ENCODE measurements around the gene UBE2K. TPM values are rescaled to one million over a fixed set of nuclear protein-coding genes. Genes with fewer than 3 reads are reported as not detected.
"Not testable (repeated sequence)": the region's sequence is repeated elsewhere in the genome, so short reads cannot be mapped to it uniquely, and the experiment has no call there.

Gene UBE2K
- total RNA-seq (10 to 100 TPM; 87.5 to 88.3 TPM), polyA plus RNA-seq (71.1 TPM)

DNA sequence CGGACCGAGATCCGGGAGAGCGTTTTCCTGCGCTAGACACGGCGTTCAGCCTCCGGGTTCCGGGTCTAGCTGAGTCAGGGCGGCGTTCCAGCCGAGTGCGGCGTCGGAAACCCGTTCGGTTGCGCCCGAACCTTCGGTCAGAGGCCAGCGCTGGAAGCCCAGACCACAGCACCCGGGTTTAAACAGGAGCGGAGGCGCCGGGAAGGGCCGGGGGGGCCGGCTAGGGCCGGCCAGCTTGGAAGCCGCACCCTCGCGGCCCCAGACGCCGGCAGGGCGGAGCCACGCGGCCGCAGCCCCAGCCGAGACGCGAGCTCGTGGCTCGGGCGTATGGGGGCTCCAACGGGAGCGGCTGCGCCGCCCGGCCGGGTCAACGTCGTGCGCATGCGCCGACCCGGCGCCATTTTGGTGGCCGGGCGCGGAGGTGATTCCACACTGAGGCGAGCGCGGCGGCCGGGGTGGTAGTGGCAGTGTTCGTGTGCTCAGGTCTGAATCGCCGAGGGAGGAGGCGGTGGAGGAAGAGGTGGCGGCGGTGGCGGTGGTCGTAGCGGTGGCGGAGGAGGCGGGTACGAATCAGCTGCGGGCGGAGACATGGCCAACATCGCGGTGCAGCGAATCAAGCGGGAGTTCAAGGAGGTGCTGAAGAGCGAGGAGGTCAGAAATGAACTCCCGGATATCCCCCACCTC, at the start of gene UBE2K:
UBE2K (plus strand) TSS at position 397 of the 684 bp plus-strand sequence; CDS start at position 589, 192 bp downstream.
- peak within 1 kb of the TSS; percentile 87 for H3K4me3 ChIP-seq (ENCODE audit: low read length)
- Mint-ChIP-seq H3K4me3 (peak within 1 kb of the TSS; percentile 99 to 100 (median 99)), H3K4me1 (peaks cover 37 to 52% (median 50%) of the 10 kb centered on the region in 3 donors), H3K9me3 (peaks cover 0 to 1% (median 0%) of the 10 kb centered on the region in 5 donors), H3K36me3 (peaks cover 0 to 22% (median 0%) of the 10 kb centered on the region in 3 donors), H3K27me3 (peaks cover 0 to 11% of the 10 kb centered on the region in 2 donors), H3K27ac (peak within 1 kb of the TSS; percentile 99 to 100 (median 99))
- CTCF ChIA-PET: interaction anchor here (0.6 to 4.2 kb wide), 10 partner anchors 11 to 628 kb away, joined by 3 to 43 read pairs (median 3); partner anchors contain the start of genes LIAS, PDS5A and RPL9
- H3K9me3 ChIP-seq (ENCODE audit: low read length): no peaks in the 10 kb centered on the region
- H3K27ac ChIP-seq (ENCODE audit: low read depth, low read length): peak within 1 kb of the TSS; percentile 92
- H3K27me3 ChIP-seq (ENCODE audit: insufficient read depth, low read length, poor library complexity, severe bottlenecking): no peaks in the 10 kb centered on the region
- H3K4me1 ChIP-seq (ENCODE audit: insufficient read depth, low read length): peaks cover 34% of the 10 kb centered on the region
- H3K36me3 ChIP-seq (ENCODE audit: insufficient read depth, low read length): peaks cover 5% of the 10 kb centered on the region
- POLR2A ChIA-PET: interaction anchor here (0.6 to 1.2 kb wide), 5 partner anchors 51 to 281 kb away, joined by 3 to 7 read pairs (median 4); partner anchors contain the start of genes LIAS, RPL9 and SMIM14
- DNase-seq: peak; percentile 87 to 92 (median 91)

- ChIA-PET POLR2A (no interaction called here), CTCF (interaction anchor here (1.0 kb wide), 1 partner anchor 179 kb away, joined by 3 read pairs; no protein-coding TSS in a partner anchor)
- no peak overlapping the region for H3K27ac Mint-ChIP-seq
- no peak for DNase-seq
- no peaks in the 10 kb centered on the region for H3K27me3 Mint-ChIP-seq
- no peaks in the 10 kb centered on the region for H3K9me3 Mint-ChIP-seq
- Histone ChIP-seq H3K9me3 (ENCODE audit: low read length) (no peaks in the 10 kb centered on the region), H3K4me1 (ENCODE audit: insufficient read depth, low read length) (no peaks in the 10 kb centered on the region), H3K36me3 (ENCODE audit: insufficient read depth, low read length) (no peaks in the 10 kb centered on the region), H3K27ac (ENCODE audit: low read depth, low read length) (no peak overlapping the region), H3K4me3 (ENCODE audit: low read length) (no peak overlapping the region), H3K27me3 (ENCODE audit: insufficient read depth, low read length, poor library complexity, severe bottlenecking) (no peaks in the 10 kb centered on the region)
- H3K4me1 Mint-ChIP-seq: no peaks in the 10 kb centered on the region
- no peak overlapping the region for H3K4me3 Mint-ChIP-seq
- no peaks in the 10 kb centered on the region for H3K36me3 Mint-ChIP-seq
Measured at GRCh38 chr4:39648213-39648612, 49.7 kb upstream of the UBE2K start.

- ChIA-PET CTCF (no interaction called here), POLR2A (no interaction called here)
- Histone ChIP-seq H3K27ac (ENCODE audit: low read depth, low read length) (no peak overlapping the region), H3K9me3 (ENCODE audit: low read length) (no peaks in the 10 kb centered on the region), H3K4me1 (ENCODE audit: insufficient read depth, low read length) (no peaks in the 10 kb centered on the region), H3K27me3 (ENCODE audit: insufficient read depth, low read length, poor library complexity, severe bottlenecking) (no peaks in the 10 kb centered on the region), H3K36me3 (ENCODE audit: insufficient read depth, low read length) (no peaks in the 10 kb centered on the region), H3K4me3 (ENCODE audit: low read length) (no peak overlapping the region)
- no peaks in the 10 kb centered on the region for H3K4me1 Mint-ChIP-seq
- DNase-seq: no peak
- peak overlapping the region in 2 of 8 donors; percentile 22 to 42 for H3K27ac Mint-ChIP-seq
- no peaks in the 10 kb centered on the region for H3K27me3 Mint-ChIP-seq
- no peaks in the 10 kb centered on the region for H3K9me3 Mint-ChIP-seq
- no peak overlapping the region for H3K4me3 Mint-ChIP-seq
- no peaks in the 10 kb centered on the region for H3K36me3 Mint-ChIP-seq
Measured at GRCh38 chr4:39648827-39649558, 48.9 kb upstream of the UBE2K start.

DNA sequence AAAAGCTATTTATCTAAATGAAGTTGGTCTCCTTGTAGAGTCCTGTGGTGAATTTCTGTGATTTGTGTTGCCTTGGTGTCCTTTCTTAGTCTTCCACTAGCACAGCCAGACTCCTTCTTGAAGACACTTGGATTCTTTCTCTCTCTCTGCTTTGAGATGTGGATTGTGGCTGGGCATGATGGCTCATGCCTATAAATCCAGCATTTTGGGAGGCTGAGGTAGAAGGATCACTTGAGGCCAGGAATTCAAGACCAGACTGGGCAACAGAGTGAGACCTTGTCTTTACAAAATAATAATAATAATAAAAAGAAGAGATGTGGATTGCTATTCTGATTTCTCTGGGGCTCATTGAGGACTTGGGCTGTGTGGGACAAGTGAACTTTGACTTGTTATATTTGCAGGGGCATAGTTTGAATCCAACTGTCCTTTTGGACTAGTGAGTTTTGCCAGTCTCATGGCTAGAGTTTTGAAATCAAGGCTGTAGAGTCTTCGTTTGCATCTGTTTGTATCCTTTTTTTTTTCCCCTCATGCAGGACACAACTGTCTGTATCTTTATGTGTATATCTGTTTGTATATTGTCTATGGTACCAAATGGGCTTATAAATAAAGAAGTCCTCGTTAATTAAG, 48.2 kb upstream of the UBE2K start:
- H3K36me3 Mint-ChIP-seq: no peaks in the 10 kb centered on the region
- H3K4me3 Mint-ChIP-seq: no peak overlapping the region
- Histone ChIP-seq H3K27ac (ENCODE audit: low read depth, low read length) (no peak overlapping the region), H3K4me1 (ENCODE audit: insufficient read depth, low read length) (no peaks in the 10 kb centered on the region), H3K4me3 (ENCODE audit: low read length) (no peak overlapping the region), H3K36me3 (ENCODE audit: insufficient read depth, low read length) (no peaks in the 10 kb centered on the region), H3K9me3 (ENCODE audit: low read length) (no peaks in the 10 kb centered on the region), H3K27me3 (ENCODE audit: insufficient read depth, low read length, poor library complexity, severe bottlenecking) (no peaks in the 10 kb centered on the region)
- no peak for DNase-seq
- CTCF ChIA-PET: no interaction called here
- H3K4me1 Mint-ChIP-seq: no peaks in the 10 kb centered on the region
- H3K9me3 Mint-ChIP-seq: no peaks in the 10 kb centered on the region
- H3K27me3 Mint-ChIP-seq: no peaks in the 10 kb centered on the region
- H3K27ac Mint-ChIP-seq: peak overlapping the region in 1 of 8 donors; percentile 64
- POLR2A ChIA-PET: no interaction called here

DNA sequence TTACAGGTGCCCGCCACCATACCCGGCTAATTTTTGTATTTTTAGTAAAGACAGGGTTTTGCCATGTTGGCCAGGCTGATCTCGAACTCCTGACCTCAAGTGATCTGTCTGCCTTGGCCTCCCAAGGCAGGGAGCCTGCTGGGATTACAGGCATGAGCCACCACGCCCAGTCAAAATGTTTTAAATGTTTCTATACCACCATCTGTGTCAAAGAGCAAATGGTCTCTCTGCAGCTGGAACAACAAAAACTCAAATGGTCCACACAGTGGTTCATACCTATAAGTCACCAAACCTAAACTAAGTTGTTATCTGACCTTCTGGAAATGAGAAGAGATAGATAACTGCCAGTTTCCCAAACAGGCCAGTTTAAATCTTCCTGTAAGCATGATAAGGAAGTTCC, 46.4 kb upstream of the UBE2K start:
- H3K36me3 Mint-ChIP-seq; H3K4me3 Mint-ChIP-seq; H3K27me3 ChIP-seq (ENCODE audit: insufficient read depth, low read length, poor library complexity, severe bottlenecking); H3K36me3 ChIP-seq (ENCODE audit: insufficient read depth, low read length); H3K4me3 ChIP-seq (ENCODE audit: low read length); DNase-seq; H3K27ac Mint-ChIP-seq; H3K4me1 ChIP-seq (ENCODE audit: insufficient read depth, low read length); POLR2A ChIA-PET; CTCF ChIA-PET; H3K9me3 ChIP-seq (ENCODE audit: low read length); H3K27ac ChIP-seq (ENCODE audit: low read depth, low read length); H3K27me3 Mint-ChIP-seq; H3K4me1 Mint-ChIP-seq; H3K9me3 Mint-ChIP-seq: not testable (repeated sequence)

- H3K4me1 ChIP-seq (ENCODE audit: insufficient read depth, low read length): no peaks in the 10 kb centered on the region
- no peaks in the 10 kb centered on the region for H3K27me3 ChIP-seq (ENCODE audit: insufficient read depth, low read length, poor library complexity, severe bottlenecking)
- Mint-ChIP-seq H3K9me3 (no peaks in the 10 kb centered on the region), H3K4me1 (no peaks in the 10 kb centered on the region), H3K4me3 (no peak overlapping the region), H3K36me3 (no peaks in the 10 kb centered on the region), H3K27ac (no peak overlapping the region), H3K27me3 (no peaks in the 10 kb centered on the region)
- no peaks in the 10 kb centered on the region for H3K9me3 ChIP-seq (ENCODE audit: low read length)
- no peak for DNase-seq
- no peak overlapping the region for H3K27ac ChIP-seq (ENCODE audit: low read depth, low read length)
- no peaks in the 10 kb centered on the region for H3K36me3 ChIP-seq (ENCODE audit: insufficient read depth, low read length)
- no peak overlapping the region for H3K4me3 ChIP-seq (ENCODE audit: low read length)
- ChIA-PET CTCF (interaction anchor here (1.4 kb wide), 1 partner anchor 186 kb away, joined by 4 read pairs; no protein-coding TSS in a partner anchor), POLR2A (no interaction called here)
Measured at GRCh38 chr4:39655211-39655610, 42.7 kb upstream of the UBE2K start.

DNA sequence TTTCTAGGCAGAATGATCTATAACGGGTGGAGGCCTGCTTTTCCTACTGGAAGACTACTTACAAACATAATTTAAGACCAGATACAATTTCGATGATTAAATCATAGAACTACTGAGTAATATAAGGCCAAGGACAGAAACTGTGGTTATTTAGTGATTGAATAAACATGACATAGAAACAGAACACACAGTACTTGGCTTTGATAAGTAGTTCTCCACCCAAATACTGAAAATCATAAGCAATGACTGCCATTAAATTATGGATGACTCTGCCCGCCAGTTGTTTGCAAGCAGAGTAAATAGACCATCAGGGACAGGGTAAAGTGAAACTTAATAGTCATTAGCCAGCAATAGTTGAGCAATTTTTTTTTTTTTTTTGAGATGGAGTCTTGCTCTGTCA, 42.1 kb upstream of the UBE2K start:
- Histone ChIP-seq H3K4me1 (ENCODE audit: insufficient read depth, low read length) (no peaks in the 10 kb centered on the region), H3K9me3 (ENCODE audit: low read length) (no peaks in the 10 kb centered on the region), H3K4me3 (ENCODE audit: low read length) (no peak overlapping the region), H3K27me3 (ENCODE audit: insufficient read depth, low read length, poor library complexity, severe bottlenecking) (no peaks in the 10 kb centered on the region), H3K36me3 (ENCODE audit: insufficient read depth, low read length) (no peaks in the 10 kb centered on the region), H3K27ac (ENCODE audit: low read depth, low read length) (no peak overlapping the region)
- Mint-ChIP-seq H3K27me3 (no peaks in the 10 kb centered on the region), H3K9me3 (no peaks in the 10 kb centered on the region), H3K27ac (no peak overlapping the region), H3K4me3 (no peak overlapping the region), H3K4me1 (no peaks in the 10 kb centered on the region), H3K36me3 (no peaks in the 10 kb centered on the region)
- CTCF ChIA-PET: interaction anchor here (1.4 kb wide), 1 partner anchor 187 kb away, joined by 4 read pairs; no protein-coding TSS in a partner anchor
- no peak for DNase-seq
- POLR2A ChIA-PET: no interaction called here

GRCh38 chr4:39656638-39657037, 41.3 kb upstream of the UBE2K start:
- H3K9me3 ChIP-seq (ENCODE audit: low read length); H3K4me1 ChIP-seq (ENCODE audit: insufficient read depth, low read length); H3K27ac ChIP-seq (ENCODE audit: low read depth, low read length); H3K36me3 Mint-ChIP-seq; DNase-seq; POLR2A ChIA-PET; H3K4me3 ChIP-seq (ENCODE audit: low read length); H3K27ac Mint-ChIP-seq; H3K27me3 Mint-ChIP-seq; H3K4me1 Mint-ChIP-seq; H3K4me3 Mint-ChIP-seq; H3K36me3 ChIP-seq (ENCODE audit: insufficient read depth, low read length); H3K9me3 Mint-ChIP-seq; H3K27me3 ChIP-seq (ENCODE audit: insufficient read depth, low read length, poor library complexity, severe bottlenecking): not testable (repeated sequence)
- CTCF ChIA-PET: interaction anchor here (1.4 kb wide), 1 partner anchor 188 kb away, joined by 4 read pairs; no protein-coding TSS in a partner anchor

Measured in CD8-positive, alpha-beta memory T cell (primary cell).